Measurements from ENCODE around the gene RSKR. TPM values are rescaled to one million over a fixed set of nuclear protein-coding genes. Genes with fewer than 3 reads are reported as not detected.

The RSKR gene
- total and polyA plus RNA-seq, 2 of the 4 experiments (the other 2 are of a cell fraction): 2.2 to 6.8 TPM

DNA sequence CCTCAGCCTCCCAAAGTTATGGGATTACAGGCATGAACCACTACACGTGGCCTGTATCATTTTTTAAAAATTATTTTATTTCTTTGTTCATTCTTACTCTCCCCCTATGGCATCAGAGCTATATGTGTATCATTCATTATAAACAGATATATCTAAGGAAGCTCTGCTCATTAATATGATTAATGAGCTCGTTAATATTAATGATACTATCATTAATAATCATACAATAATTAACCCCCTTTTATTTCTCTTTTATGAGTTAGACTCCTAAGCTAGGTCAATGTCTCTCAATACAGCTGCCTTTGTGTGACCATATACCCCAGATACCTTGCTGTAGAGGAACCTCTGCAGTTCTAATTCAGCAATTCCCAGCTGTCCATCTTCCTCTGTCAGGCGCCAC, 4.5 kb upstream of the RSKR start:
- no peak overlapping the region for H4K5ac ChIP-seq (ENCODE audit: low read depth, low read length)
- no peak overlapping the region for H2BK15ac ChIP-seq (ENCODE audit: low read depth, low read length)
- ChIA-PET POLR2A (ENCODE audit: unreplicated experiment) (no interaction called here), CTCF (no interaction called here)
- H3K4me2 ChIP-seq (ENCODE audit: low read depth, low read length): no peak overlapping the region
- H3K9me3 ChIP-seq (ENCODE audit: control insufficient read depth, insufficient read depth, low read length): no peaks in the 10 kb centered on the region
- H3K4ac ChIP-seq (ENCODE audit: low read depth, low read length): no peak overlapping the region
- H2AFZ ChIP-seq (replicated peaks; ENCODE audit: low read length, poor library complexity): no peak overlapping the region
- H2BK120ac ChIP-seq (ENCODE audit: low read depth, low read length): no peak overlapping the region
- H3K4me1 ChIP-seq (ENCODE audit: control insufficient read depth, insufficient read depth, low read length): no peaks in the 10 kb centered on the region
- no peak for TF ChIP-seq RFX5 (IDR thresholded peaks at IDR 0.05; ENCODE audit: low read depth, low read length)
- TF ChIP-seq NFE2L2 (IDR thresholded peaks at IDR 0.05; ENCODE audit: low read depth, low read length): no peak
- TF ChIP-seq CEBPB (IDR thresholded peaks at IDR 0.05; ENCODE audit: low read depth, low read length): no peak
- peaks cover 67% of the 10 kb centered on the region for H3K36me3 ChIP-seq (ENCODE audit: control insufficient read depth, insufficient read depth, low read length)
- no peak for ATAC-seq (ENCODE audit: low read depth)
- no peaks in the 10 kb centered on the region for H3K9me1 ChIP-seq (ENCODE audit: insufficient read depth, low read length)
- H2AK5ac ChIP-seq (ENCODE audit: low read depth, low read length): no peak overlapping the region
- H3K9ac ChIP-seq (ENCODE audit: low read depth, low read length): no peak overlapping the region
- no peaks in the 10 kb centered on the region for H3K27me3 ChIP-seq (ENCODE audit: control insufficient read depth, insufficient read depth, low read length)
- intact Hi-C loops (cut with micrococcal nuclease) (no loop called here), in situ Hi-C loops (cut with MboI; ENCODE audit: low sequenced_read_pairs) (loop anchor here (10.0 kb wide), 1 partner anchor 124 kb away; no protein-coding TSS in a partner anchor), dilution Hi-C loops (cut with HindIII; ENCODE audit: low sequenced_read_pairs, unreplicated experiment) (no loop called here)
- 100% methylated on average over 1 of the region's 3 CpGs; no CpG with 5 or more reads in 1 of the 2 experiments for WGBS, 2 experiments (ENCODE audit: extremely low coverage in 2 of 2, insufficient read length in 1 of 2)
- no peak overlapping the region for H3K18ac ChIP-seq (ENCODE audit: low read depth, low read length)
- H3K14ac ChIP-seq (replicated peaks; ENCODE audit: low read depth, low read length): no peak overlapping the region
- no peak overlapping the region for H4K91ac ChIP-seq (ENCODE audit: insufficient read depth, low read depth, low read length)
- peaks cover 0 to 3% of the 10 kb centered on the region in 2 experiments; a peak in 1 of 4 replicates for H3K79me1 ChIP-seq (ENCODE audit: low read depth in 1 of 2, low read length in 2 of 2)
- no peak overlapping the region for H3K23ac ChIP-seq (ENCODE audit: low read depth, low read length)
- BruUV-seq (replicated peaks): no TSS peak
- H2BK5ac ChIP-seq (ENCODE audit: low read depth, low read length, poor library complexity, severe bottlenecking): no peak overlapping the region
- DNase-seq: no peak
- no peak overlapping the region for H3K4me3 ChIP-seq (ENCODE audit: insufficient read depth, low read depth, low read length)
- H4K8ac ChIP-seq (ENCODE audit: low read depth in 2 of 2, low read length in 2 of 2): no peak overlapping the region
- no peak overlapping the region for H2AK9ac ChIP-seq (replicated peaks; ENCODE audit: low read depth, low read length, poor library complexity)
- no peak overlapping the region for H3K56ac ChIP-seq (ENCODE audit: extremely low read depth, insufficient read depth, low read length)
- peaks cover 8% of the 10 kb centered on the region; the same call in 1 of the 2 replicates for H4K20me1 ChIP-seq (ENCODE audit: insufficient read depth, low read length)
- H3K27ac ChIP-seq (ENCODE audit: insufficient read depth, low read length): no peak overlapping the region
- no peak overlapping the region for H2BK20ac ChIP-seq (ENCODE audit: low read depth, low read length)
